Mammary epithelial cell (primary cell): Measurements from ENCODE around the gene NDUFB8.

Experiments
- CTCF ChIP-seq, 2 donors: IDR thresholded peaks in 1 of 2; conservative IDR thresholded peaks in 1 of 2; 2 replicates each; pipeline ENCODE4 v1.5.1; 2011 to 2012; ENCODE audit warnings: inconsistent platforms in 2 of 2, low read length in 2 of 2, mild to moderate bottlenecking in 2 of 2, control low read depth in 1 of 2, low read depth in 1 of 2; ENCODE audit not compliant: insufficient read depth in 1 of 2; ENCODE audit errors: extremely low read depth in 1 of 2
- EZH2 ChIP-seq: IDR thresholded peaks from 2 replicates; pipeline ENCODE4 v1.6.1; 2012; ENCODE audit warnings: low read length, inconsistent platforms, borderline replicate concordance

DNA sequence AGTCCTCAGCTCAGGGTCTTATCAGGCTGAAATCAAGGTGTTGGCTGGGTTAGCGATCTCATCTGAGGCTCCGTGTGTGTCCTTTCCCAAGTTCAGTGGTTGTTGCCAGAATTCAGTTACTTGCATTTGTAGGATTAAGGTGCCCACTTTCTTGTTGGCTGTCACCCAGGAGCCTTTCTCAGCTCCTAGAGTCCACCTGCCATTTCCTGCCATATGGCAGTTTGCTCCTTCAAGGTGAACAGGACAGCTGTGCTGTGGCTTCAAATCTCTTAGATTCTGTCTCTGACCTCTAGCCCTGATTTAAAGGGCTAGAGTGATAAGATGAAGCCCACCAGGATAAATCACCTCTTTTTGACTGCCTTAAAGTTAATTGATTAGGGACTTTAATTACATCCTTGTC, 5.1 kb upstream of the NDUFB8 start:
- TF ChIP-seq CTCF (conservative IDR thresholded peaks at IDR 0.05 in 1 of 2, IDR thresholded peaks at IDR 0.05 in 1 of 2; ENCODE audit: extremely low read depth in 1 of 2, insufficient read depth in 1 of 2, low read depth in 1 of 2, low read length in 2 of 2) (no peak), EZH2 (no peak)
